HG02588 (cell line): Measurements from ENCODE around the gene LIMS1.
"Not testable (repeated sequence)": the region's sequence is repeated elsewhere in the genome, so short reads cannot be mapped to it uniquely, and the experiment has no call there.

Experiments
- ATAC-seq: cut with Tn5 transposase; IDR thresholded peaks from one replicate; pipeline ENCODE4 v1.9.1; 2021; ENCODE audit warnings: mild to moderate bottlenecking, moderate library complexity; ENCODE audit not compliant: unreplicated experiment

LIMS1 gene

GRCh38 chr2:108548208-108549003 is 14.1 kb downstream of the LIMS1 start:
- no peak for ATAC-seq

GRCh38 chr2:108552566-108552965 is 18.3 kb downstream of the LIMS1 start:
- no peak for ATAC-seq

GRCh38 chr2:108553209-108553919 is 19.1 kb downstream of the LIMS1 start:
- ATAC-seq: no peak

GRCh38 chr2:108554528-108554927 is 20.3 kb downstream of the LIMS1 start:
- ATAC-seq: no peak

- ATAC-seq: no peak
These were observed 21.3 kb downstream of the LIMS1 start for GRCh38 chr2:108555572-108555971.

- not testable (repeated sequence) for ATAC-seq
These were observed 22.3 kb downstream of the LIMS1 start for GRCh38 chr2:108556581-108556980.

- no peak for ATAC-seq
These were observed 26.1 kb downstream of the LIMS1 start for GRCh38 chr2:108560241-108560811.

- ATAC-seq: no peak
These were observed 26.7 kb downstream of the LIMS1 start for GRCh38 chr2:108560895-108561530.

- ATAC-seq: no peak
These were observed 28.0 kb downstream of the LIMS1 start for GRCh38 chr2:108562274-108562673.

- ATAC-seq: no peak
These were observed 30.2 kb downstream of the LIMS1 start for GRCh38 chr2:108564510-108564909.

DNA sequence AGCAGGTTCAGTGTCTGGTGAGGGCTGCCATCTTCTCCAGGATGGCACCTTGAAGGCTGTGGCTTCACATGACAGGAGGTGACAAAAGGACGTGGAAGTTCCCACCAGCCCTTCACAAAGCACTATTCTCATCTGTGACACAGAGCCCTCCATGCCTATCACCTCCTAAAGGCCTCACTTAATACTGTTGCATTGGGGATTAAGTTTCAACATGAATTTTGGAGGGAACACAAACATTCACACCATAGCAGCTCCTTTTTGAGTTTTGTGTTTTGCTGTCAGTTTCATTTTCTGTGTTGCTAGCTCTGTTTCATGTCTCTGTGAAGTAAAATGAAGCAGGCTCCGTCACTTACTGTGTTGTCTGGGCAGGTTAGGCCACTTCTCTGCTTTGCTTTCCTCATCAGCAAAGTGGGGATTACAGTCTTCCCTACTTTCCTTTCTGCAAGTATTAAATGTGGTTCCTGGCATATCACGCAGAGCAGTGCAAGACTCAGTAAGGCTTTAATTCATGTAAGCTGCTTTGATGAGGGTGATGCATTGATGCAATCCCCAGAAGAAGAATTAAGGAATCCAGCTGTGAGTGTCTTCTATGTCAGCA is 31.6 kb downstream of the LIMS1 start:
- peak; percentile 63 for ATAC-seq

DNA sequence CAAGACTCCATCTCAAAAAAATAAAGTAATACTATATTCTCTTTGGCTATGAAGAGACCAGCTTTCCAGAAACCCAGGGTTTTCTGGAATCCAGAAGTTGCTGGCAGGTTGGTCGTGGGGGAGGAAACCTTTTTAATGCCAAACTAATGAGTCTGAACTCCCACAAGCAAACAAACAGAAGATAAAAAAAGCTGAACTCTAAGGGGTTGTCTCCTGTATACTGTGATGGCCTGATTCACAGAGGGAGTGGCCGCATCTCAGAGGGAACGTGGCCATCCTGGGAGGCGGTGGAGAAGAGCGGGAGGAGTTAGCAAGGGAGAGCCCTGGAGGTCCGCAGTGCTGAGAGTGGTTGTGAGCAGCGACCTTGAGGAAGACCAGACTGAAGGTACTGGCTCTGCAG is 36.1 kb downstream of the LIMS1 start:
- no peak for ATAC-seq

- ATAC-seq: no peak
These were observed 37.0 kb downstream of the LIMS1 start for GRCh38 chr2:108571286-108571685.

DNA sequence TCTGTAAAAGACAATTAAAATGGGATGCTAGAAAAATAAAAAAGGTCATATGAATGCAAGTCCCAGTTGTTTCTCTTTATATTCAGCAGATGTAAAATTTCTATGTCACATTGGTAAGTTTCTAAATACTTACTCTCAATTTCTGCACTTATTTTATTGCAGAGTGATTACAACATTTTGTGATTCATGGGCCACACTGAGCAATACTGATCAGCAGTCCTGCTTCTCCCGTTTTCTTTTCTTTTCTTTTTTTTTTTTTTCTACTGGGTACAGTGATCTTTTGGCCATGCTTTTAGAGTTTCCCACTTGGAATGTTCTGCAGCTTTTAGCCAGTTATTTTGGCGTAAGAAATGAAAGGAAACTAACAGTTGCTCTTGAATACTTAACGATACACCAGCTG is 38.8 kb downstream of the LIMS1 start:
- no peak for ATAC-seq

- ATAC-seq: no peak
These were observed 40.1 kb downstream of the LIMS1 start for GRCh38 chr2:108574332-108574731.

DNA sequence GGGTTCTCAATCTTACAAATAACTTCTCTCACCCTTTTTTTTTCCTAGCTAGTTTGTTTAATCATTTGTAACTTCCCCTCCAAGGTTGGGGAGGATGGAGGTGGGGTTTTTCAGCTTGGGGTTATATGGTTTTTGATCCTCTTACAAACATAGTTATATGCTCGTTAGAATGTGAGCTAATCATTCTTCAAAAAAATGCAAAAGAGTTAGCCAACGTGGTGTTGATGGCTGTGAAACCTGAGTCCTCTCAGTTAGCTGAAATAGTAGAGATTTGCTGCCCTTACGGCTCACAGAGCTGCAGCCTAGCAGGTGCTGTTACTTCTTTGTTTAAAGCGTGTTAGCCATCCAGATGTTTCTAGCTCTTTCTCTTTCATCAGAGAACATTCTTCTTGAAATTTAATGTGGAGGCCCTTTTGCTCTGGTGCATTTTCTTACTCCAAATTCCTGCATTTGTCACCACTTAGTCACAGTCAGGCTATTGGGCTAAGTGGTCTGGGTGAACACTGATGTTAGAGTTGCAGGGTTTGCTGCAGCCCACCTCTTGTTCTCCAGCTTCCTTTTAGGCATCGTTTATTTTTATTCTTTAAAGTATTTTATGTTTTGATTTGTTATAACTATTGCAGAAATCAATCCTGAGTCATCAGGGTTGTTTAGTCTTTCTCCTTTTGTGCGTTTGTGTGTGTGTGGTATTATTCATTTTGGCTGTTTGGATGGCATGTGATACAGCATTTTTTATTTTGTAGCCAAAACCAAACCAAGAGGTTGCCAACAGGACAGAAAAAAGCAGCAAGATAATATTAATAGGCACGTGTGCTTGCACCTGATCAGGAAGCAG is 41.1 kb downstream of the LIMS1 start:
- ATAC-seq: peak; percentile 86

GRCh38 chr2:108577099-108577498 is 42.8 kb downstream of the LIMS1 start:
- ATAC-seq: no peak

DNA sequence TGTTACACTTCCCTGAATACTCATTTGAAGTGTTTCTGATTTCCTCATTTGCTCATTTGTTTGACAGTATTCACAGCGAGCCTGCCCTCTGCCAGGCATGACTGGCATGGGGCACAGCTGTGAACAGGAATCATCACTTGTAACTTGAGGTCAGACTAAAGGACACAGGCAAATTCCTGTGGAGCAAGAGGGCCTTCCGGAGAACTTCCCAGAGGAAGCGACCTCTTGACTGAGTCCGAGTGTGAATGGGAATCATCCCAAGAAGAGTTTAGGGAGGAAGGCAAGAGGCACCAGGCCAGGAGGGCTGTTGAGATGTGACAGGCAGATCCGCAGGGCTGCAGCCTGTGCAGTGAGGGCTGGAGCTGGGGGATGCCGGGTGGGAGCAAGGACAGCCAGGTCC is 45.4 kb downstream of the LIMS1 start:
- ATAC-seq: no peak

- no peak for ATAC-seq
These were observed 45.8 kb downstream of the LIMS1 start for GRCh38 chr2:108580050-108580449.

GRCh38 chr2:108583903-108584520 is 49.7 kb downstream of the LIMS1 start:
- peak; percentile 69 for ATAC-seq
